ENCODE data around the gene PBXIP1.
A peak's percentile ranks its signal among the peaks of the same experiment; 100 is the strongest.

Gene PBXIP1

DNA sequence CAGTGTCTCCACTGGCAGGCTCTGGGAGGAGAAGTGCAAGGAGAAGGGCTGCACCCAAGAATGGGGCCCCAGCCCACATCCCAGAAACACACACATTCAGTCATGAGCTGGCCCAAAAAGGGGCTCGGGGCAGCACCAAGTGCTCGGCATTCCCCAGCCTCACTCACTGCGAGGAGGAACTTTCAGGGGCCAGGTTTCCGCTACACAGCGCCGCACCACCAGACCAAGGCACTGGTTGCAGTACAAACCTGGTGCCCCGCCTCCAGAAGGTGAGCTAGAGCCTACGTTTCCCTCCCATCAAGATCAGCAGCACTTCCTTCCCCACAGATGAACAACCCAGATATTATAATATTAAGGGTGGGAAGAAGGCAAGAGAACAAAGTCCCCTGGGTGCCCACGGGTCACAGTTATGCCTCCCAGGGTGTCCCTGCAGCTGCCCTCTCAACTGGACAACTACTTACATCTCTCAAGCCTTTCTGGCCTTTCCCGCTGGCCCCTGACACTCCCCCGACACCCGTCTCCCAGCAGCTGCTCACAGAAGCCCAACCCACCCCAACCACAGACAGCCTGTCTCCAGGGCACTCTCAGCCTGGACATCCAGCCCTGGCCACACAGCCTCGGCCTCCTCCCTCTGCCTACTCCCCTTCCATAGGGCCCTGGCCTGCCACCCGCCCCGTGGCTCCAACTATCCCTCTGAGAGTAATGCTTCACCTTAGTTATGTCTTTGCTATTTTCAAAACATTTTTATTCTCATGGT lies 3.8 kb downstream of the PBXIP1 start:
- FAIRE-seq (no peak), DNase-seq (ENCODE audit: insufficient read length, low spot score) (no peak)
- TF ChIP-seq, protein P1, sequence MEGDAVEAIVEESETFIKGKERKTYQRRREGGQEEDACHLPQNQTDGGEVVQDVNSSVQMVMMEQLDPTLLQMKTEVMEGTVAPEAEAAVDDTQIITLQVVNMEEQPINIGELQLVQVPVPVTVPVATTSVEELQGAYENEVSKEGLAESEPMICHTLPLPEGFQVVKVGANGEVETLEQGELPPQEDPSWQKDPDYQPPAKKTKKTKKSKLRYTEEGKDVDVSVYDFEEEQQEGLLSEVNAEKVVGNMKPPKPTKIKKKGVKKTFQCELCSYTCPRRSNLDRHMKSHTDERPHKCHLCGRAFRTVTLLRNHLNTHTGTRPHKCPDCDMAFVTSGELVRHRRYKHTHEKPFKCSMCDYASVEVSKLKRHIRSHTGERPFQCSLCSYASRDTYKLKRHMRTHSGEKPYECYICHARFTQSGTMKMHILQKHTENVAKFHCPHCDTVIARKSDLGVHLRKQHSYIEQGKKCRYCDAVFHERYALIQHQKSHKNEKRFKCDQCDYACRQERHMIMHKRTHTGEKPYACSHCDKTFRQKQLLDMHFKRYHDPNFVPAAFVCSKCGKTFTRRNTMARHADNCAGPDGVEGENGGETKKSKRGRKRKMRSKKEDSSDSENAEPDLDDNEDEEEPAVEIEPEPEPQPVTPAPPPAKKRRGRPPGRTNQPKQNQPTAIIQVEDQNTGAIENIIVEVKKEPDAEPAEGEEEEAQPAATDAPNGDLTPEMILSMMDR (IDR thresholded peaks at IDR 0.05; ENCODE audit: insufficient read depth, missing control alignments), result no peak

DNA sequence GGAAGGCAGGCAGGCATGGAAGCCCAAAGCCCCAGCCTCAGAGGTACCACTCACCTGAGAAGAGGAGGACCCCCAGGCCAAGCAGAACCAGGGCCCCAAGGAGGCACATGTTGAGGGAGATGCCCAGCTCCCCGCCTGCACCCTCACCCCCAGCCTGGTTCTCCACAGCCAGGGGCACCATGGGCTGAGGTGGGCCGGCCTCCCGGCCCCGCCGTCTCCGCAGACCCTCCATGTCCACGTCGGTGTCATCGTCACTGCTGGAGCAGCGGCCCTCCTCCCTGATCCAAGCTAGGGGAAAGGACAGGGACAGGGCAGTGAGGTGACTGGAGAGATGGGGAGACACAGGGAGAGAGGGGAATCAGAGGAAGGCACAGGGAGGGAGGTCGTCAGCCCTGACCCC lies 7.8 kb downstream of the PBXIP1 start:
- TF ChIP-seq, protein P1 (IDR thresholded peaks at IDR 0.05; ENCODE audit: insufficient read depth, missing control alignments), result no peak
- no peak for DNase-seq (ENCODE audit: insufficient read length, low spot score)
- FAIRE-seq, result no peak

DNA sequence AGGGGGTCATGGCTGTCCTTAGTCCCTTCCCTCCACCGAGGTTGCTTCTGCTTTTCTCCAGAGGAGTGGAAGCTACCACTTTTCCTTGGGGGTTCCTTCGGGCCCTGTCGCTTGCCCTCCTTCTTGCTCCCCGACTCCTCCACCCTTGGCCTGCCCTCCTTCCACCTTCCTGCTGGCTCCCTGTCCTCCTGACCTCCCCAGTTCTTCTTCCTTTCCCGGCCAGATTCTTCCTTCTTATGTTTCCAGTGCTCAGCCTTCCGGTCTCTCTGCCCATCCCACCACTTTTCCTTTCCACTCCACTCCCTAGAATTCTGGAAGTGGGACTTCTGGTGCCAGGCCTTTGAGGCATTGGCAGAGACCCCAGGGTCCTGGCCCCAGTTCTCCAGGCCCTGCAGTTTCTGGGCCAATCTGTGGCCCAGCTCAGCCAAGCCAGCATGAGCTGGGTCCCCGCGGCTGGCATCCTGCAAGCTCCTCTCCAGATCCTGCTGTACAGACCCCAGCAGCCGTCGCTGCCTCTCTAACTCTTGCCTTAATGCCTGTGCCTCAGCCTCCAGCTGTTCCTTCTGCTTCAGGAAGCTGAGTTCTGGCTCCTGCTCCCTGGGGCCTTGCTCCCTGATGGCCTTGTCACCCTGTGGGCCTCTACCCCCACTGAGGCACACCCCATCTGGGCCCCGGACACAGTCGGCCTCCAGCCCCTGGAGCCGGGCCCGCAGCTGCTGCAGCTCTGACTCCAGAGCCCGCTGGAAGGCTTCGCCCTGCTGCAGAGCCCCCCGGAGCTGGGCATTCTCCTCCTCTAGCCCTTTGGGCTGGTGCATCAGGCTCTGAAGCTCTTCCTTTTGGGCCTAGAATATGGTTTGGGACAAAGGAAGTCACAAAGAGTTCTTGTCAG lies 9.7 kb downstream of the PBXIP1 start:
- DNase-seq (ENCODE audit: insufficient read length, low spot score) (no peak), FAIRE-seq (no peak)
- TF ChIP-seq, protein P1 (IDR thresholded peaks at IDR 0.05; ENCODE audit: insufficient read depth, missing control alignments), result no peak

DNA sequence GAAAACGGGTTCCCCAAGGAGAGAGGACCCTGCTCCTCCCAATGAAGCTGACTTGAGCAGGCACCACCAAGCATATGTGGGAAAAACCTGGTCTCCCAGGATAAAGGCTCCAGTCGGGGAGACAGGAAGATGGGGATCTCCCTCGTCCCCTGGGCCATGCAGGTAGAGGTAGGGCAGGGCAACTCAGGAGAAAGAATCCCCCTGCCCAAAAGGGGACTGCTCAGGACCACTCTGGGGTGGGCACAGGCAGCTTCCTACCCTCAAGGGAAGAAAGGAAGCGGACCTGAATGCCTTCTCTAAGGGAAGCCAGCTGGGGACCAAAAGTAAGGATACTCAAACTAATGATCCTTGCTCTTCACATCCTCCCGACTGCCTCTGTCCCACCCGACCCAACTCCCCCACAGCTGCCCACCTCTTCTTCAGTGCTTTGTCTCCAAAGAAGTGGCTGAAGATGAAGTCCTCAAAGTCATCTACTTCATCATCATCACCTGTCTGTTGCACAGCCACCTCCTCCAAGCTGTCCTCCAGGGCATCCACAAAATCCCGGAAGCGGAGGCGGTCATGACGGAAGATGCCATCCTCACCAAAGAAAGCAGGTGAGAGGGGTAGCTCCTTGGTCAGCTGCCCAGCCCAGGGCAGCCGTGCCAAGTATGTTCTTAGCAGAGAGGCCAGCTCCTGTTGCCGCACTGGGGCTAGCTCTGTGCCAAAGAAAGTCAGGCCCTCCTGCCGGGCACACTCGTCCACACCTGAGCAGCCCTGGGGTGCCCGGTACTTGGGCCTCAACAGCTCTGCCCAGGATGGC lies 10.5 kb downstream of the PBXIP1 start:
- TF ChIP-seq, protein P1 (IDR thresholded peaks at IDR 0.05; ENCODE audit: insufficient read depth, missing control alignments), result no peak
- FAIRE-seq, result no peak
- DNase-seq (ENCODE audit: insufficient read length, low spot score), result no peak

DNA sequence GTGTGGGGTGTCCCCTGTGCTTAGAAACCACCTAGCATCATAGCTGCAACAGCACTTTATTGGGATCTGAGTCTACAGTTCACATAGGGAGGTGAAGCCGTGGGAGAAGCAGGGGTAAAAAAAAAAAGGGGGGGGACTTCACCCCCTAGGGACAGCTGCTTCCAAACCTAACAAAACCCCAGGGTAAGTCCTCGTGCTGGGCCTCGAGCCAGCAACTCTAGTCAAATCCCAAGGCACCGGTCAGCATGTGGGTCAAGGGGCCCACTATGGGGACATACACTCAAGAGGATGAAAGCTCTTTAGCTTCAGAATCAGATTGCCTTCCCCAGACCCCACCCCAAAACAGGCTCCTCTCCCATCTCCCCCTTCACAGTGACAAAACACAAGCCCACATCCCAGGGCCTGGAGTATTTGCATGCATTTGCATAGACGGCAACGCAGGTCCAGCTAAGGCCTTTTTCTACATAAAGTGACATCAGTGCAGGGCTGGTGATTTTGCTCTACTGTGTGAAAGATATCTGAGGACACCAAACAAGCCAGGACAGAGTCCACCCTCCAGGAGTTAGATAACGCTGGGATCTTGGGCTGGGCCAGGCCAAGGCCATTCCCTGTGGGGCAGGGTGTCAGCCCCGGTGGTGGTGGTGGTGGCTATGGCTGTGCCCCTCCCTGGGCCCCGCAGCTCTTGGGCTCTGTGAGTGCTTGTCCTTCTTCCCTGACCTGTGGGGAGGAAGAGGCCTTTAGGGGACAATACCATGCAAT lies 11.3 kb downstream of the PBXIP1 start:
- FAIRE-seq (no peak), DNase-seq (ENCODE audit: insufficient read length, low spot score) (no peak)
- TF ChIP-seq, protein P1 (IDR thresholded peaks at IDR 0.05; ENCODE audit: insufficient read depth, missing control alignments), result no peak

DNA sequence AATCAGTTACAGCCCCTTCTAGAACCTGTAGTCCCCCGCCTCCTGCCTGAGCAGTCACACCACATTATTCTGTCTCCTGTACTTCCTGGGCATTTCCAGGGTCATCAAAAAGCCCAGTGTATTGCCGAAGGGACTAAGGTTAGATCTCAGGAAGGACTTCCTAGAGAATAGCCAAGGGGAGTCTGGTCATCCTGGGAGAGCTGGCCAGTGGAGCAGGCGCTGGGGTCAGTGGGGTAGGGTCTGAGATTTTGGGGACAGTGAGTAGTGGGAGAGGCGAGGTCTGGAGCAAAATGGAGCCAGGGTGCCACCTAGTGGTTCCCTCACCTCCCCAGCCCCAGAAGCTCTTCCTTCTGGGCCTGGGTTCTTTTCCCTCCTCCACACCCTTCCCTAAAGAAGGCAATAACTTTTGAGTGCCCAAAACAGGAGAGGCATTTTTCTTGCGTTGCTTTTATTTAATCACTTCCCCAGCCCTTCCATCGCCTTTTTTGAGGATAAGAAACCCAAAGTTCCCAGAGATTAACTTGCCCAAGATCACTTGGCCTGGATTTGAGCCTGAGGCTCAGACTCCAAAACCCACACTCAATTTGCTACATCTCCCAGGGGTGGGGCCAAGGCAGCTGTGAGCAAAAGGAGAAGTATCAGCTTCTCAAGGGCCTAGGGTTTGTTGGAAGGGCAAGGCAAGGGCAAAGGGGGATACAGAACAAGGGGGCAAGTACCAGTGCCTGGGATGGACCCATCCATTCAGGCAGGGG lies 12.1 kb downstream of the PBXIP1 start:
- TF ChIP-seq, protein P1 (IDR thresholded peaks at IDR 0.05; ENCODE audit: insufficient read depth, missing control alignments), result peak; percentile 99
- no peak for FAIRE-seq
- peak; percentile 90 for DNase-seq (ENCODE audit: insufficient read length, low spot score)

Data from D721Med (cell line).